PFSK-1 (cell line): Measurements from ENCODE around the gene RPAP3.

Experiments
- FOXP2 ChIP-seq: optimal IDR thresholded peaks from 2 replicates; pipeline ENCODE3; 2011; ENCODE audit warnings: borderline replicate concordance, control low read depth, inconsistent platforms; ENCODE audit not compliant: insufficient read depth; ENCODE audit errors: extremely low read length, extremely low read depth
- SIN3A ChIP-seq: IDR thresholded peaks from 2 replicates; pipeline ENCODE4 v1.6.1; 2012; ENCODE audit warnings: mild to moderate bottlenecking, low read length, moderate library complexity, borderline replicate concordance; ENCODE audit not compliant: insufficient read depth

GRCh38 chr12:47710278-47710677 lies 4.4 kb upstream of the RPAP3 start:
- TF ChIP-seq SIN3A: no peak
- TF ChIP-seq FOXP2: no peak
